NT2/D1 (cell line): Measurements from ENCODE around the gene UTP3.

Source experiments
- SUZ12 ChIP-seq: IDR thresholded peaks from 2 replicates; pipeline ENCODE4 v1.6.1; 2011; ENCODE audit not compliant: insufficient read length, insufficient read depth; ENCODE audit errors: extremely low read depth
- YY1 ChIP-seq: IDR thresholded peaks from 2 replicates; pipeline ENCODE4 v1.6.1; 2011; ENCODE audit not compliant: insufficient read length, insufficient read depth
- ZNF274 ChIP-seq: IDR thresholded peaks from 2 replicates; pipeline ENCODE4 v1.6.1; 2011; ENCODE audit warnings: mild to moderate bottlenecking, low read depth, low read length

DNA sequence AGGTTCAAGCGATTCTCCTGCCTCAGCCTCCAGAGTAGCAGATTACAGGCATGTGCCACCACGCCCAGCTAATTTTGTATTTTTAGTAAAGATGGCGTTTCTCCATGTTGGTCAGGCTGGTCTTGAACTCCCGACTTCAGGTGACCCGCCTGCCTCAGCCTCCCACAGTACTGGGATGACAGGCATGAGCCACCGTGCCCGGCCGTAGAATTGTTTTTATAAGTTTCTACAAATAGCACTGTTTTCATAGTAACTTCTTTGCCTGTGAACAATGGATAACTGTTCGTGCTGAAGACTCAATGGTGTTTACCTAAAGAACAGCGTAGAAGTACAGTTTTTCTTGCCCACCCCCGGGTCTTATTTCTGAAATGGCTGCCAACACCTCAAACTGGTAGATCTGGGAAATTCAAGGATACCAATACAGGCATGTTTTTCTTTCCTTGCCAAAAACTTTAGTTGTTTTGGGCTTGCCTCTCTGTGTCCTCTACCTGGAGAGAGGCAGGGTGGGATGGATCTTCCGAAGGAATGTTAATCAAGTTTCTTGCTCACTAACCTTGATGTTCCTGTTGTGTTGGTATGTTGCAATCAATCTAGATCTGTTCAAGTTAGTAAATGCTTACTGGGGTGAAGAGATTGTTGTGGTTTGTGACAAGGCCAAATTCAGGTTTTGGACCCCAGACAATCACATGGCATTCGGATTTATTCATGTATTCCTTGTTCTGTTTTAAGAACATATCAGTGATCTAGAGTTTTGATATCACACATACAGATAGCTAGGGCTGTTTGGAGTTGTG is 30.7 kb downstream of the UTP3 start:
- no peak for TF ChIP-seq ZNF274
- TF ChIP-seq YY1 = no peak
- no peak for TF ChIP-seq SUZ12
